ENCODE measurements around the gene DAGLB.

- TF ChIP-seq, protein P1, sequence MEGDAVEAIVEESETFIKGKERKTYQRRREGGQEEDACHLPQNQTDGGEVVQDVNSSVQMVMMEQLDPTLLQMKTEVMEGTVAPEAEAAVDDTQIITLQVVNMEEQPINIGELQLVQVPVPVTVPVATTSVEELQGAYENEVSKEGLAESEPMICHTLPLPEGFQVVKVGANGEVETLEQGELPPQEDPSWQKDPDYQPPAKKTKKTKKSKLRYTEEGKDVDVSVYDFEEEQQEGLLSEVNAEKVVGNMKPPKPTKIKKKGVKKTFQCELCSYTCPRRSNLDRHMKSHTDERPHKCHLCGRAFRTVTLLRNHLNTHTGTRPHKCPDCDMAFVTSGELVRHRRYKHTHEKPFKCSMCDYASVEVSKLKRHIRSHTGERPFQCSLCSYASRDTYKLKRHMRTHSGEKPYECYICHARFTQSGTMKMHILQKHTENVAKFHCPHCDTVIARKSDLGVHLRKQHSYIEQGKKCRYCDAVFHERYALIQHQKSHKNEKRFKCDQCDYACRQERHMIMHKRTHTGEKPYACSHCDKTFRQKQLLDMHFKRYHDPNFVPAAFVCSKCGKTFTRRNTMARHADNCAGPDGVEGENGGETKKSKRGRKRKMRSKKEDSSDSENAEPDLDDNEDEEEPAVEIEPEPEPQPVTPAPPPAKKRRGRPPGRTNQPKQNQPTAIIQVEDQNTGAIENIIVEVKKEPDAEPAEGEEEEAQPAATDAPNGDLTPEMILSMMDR (IDR thresholded peaks at IDR 0.05) = no peak
- TF ChIP-seq POLR2A (IDR thresholded peaks at IDR 0.05) = no peak
Measured at GRCh38 chr7:6406121-6406520, 41.6 kb downstream of the DAGLB start.
